ENCODE data around the gene OR10AD1. TPM values are rescaled to one million over a fixed set of nuclear protein-coding genes. Genes with fewer than 3 reads are reported as not detected.

OR10AD1 gene
- total and polyA plus RNA-seq, 10 of the 15 experiments (the other 5 are each of a cell fraction or from before 2014, with no cell fraction given) = 0.04 to 0.12 TPM; not detected in 8

- in situ Hi-C loops (cut with MboI) = no loop called here
- H3K36me3 ChIP-seq (ENCODE audit: control insufficient read depth in 2 of 2, insufficient read depth in 2 of 2, low read length in 1 of 2) = no peaks in the 10 kb centered on the region
- TF ChIP-seq HDAC6 (IDR thresholded peaks at IDR 0.05; ENCODE audit: unreplicated experiment) = no peak
- ChIA-PET POLR2A (interaction anchor here (0.7 kb wide), 1 partner anchor 18 kb away, joined by 3 read pairs; the partner anchor contains the start of gene OR10AD1), CTCF (interaction anchor here (0.6 to 0.7 kb wide), 2 partner anchors 236 to 442 kb away, joined by 3 to 4 read pairs; no protein-coding TSS in a partner anchor), SMC1A (ENCODE audit: uncharacterized antibody, unreplicated experiment) (no interaction called here), RAD21 (ENCODE audit: unreplicated experiment) (interaction anchor here (1.1 kb wide), 1 partner anchor 18 kb away, joined by 4 read pairs; no protein-coding TSS in a partner anchor)
- no peak overlapping the region for H3K4me2 ChIP-seq (ENCODE audit: control insufficient read depth, insufficient read depth)
- no peaks in the 10 kb centered on the region for H3K4me1 ChIP-seq (ENCODE audit: control insufficient read depth, insufficient read depth, low read length)
- intact Hi-C loops (cut with micrococcal nuclease; ENCODE audit: unreplicated experiment) = no loop called here
- no peak overlapping the region for H2AFZ ChIP-seq (ENCODE audit: control insufficient read depth, low read depth, low read length)
- no peak for FAIRE-seq
- no peaks in the 10 kb centered on the region for H4K20me1 ChIP-seq (ENCODE audit: control insufficient read depth, insufficient read depth)
- H3K9me3 ChIP-seq (replicated peaks; ENCODE audit: control insufficient read depth, insufficient read depth, low read length) = no peaks in the 10 kb centered on the region
- no peak overlapping the region for H3K9ac ChIP-seq (ENCODE audit: control insufficient read depth, insufficient read depth, low read length)
- peaks cover 0 to 2% of the 10 kb centered on the region in 2 experiments; a peak in 2 of 4 replicates for H3K27me3 ChIP-seq (replicated peaks in 1 of 2; ENCODE audit: control insufficient read depth in 2 of 2, insufficient read depth in 2 of 2, low read length in 1 of 2)
- 15% methylated on average over 2 of the region's 2 CpGs for WGBS (ENCODE audit: insufficient coverage, insufficient replicate concordance, low lambda C conversion rate, missing lambda C conversion rate)
- no peak overlapping the region for H3K4me3 ChIP-seq
- no peak for ATAC-seq
- no peak for DNase-seq (ENCODE audit: low read depth, low spot score)
- H3K79me2 ChIP-seq (ENCODE audit: control insufficient read depth, insufficient read depth, low read length) = no peaks in the 10 kb centered on the region
- no peak overlapping the region for H3K27ac ChIP-seq (ENCODE audit: control insufficient read depth, insufficient read depth)
- BruUV-seq (replicated peaks) = no TSS peak
Observed at GRCh38 chr12:48221645-48222044, 18.6 kb upstream of the OR10AD1 start.

DNA sequence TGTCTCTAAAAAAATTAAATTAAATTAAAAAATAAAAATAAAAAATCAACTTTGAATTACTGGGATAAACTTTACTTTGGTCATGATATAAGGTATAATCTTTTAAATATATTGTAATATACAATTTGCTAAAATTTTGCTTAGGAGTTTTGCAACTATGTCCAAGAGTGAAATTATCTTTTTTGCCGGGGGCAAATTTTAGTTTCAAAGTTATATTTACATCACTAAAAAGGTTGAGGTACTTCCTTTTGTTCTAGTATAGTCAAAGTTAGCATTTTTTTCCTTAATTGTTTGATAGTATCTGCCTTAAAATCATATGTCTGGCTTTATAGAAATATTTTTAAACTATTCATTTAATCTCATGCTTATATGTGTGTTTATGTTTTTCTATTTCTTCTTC, 17.6 kb upstream of the OR10AD1 start:
- Histone ChIP-seq H3K9ac (ENCODE audit: control insufficient read depth, insufficient read depth, low read length) (no peak overlapping the region), H3K9me3 (replicated peaks; ENCODE audit: control insufficient read depth, insufficient read depth, low read length) (no peaks in the 10 kb centered on the region), H4K20me1 (ENCODE audit: control insufficient read depth, insufficient read depth) (no peaks in the 10 kb centered on the region), H3K4me2 (ENCODE audit: control insufficient read depth, insufficient read depth) (no peak overlapping the region), H3K27ac (ENCODE audit: control insufficient read depth, insufficient read depth) (no peak overlapping the region), H3K79me2 (ENCODE audit: control insufficient read depth, insufficient read depth, low read length) (no peaks in the 10 kb centered on the region), H2AFZ (ENCODE audit: control insufficient read depth, low read depth, low read length) (no peak overlapping the region), H3K4me3 (no peak overlapping the region), H3K4me1 (ENCODE audit: control insufficient read depth, insufficient read depth, low read length) (no peaks in the 10 kb centered on the region), H3K36me3 (ENCODE audit: control insufficient read depth in 2 of 2, insufficient read depth in 2 of 2, low read length in 1 of 2) (no peaks in the 10 kb centered on the region), H3K27me3 (replicated peaks in 1 of 2; ENCODE audit: control insufficient read depth in 2 of 2, insufficient read depth in 2 of 2, low read length in 1 of 2) (peaks cover 0 to 5% of the 10 kb centered on the region in 2 experiments; a peak in 2 of 4 replicates)
- WGBS (ENCODE audit: insufficient coverage, insufficient replicate concordance, low lambda C conversion rate, missing lambda C conversion rate) = 40% methylated on average over 1 of the region's 1 CpG
- no peak for ATAC-seq
- CTCF ChIA-PET = no interaction called here
- intact Hi-C loops (cut with micrococcal nuclease; ENCODE audit: unreplicated experiment) (no loop called here), in situ Hi-C loops (cut with MboI) (no loop called here)
- DNase-seq (ENCODE audit: low read depth, low spot score) = no peak
- no TSS peak for BruUV-seq (replicated peaks)
- RAD21 ChIA-PET (ENCODE audit: unreplicated experiment) = no interaction called here
- POLR2A ChIA-PET = no interaction called here
- SMC1A ChIA-PET (ENCODE audit: uncharacterized antibody, unreplicated experiment) = no interaction called here
- FAIRE-seq = no peak
- no peak for TF ChIP-seq ZNF217 (IDR thresholded peaks at IDR 0.05)
- no peak for TF ChIP-seq EED (IDR thresholded peaks at IDR 0.05; ENCODE audit: low read depth)
- no peak for TF ChIP-seq NFXL1 (IDR thresholded peaks at IDR 0.05; ENCODE audit: borderline replicate concordance)
- TF ChIP-seq ZBED1 (IDR thresholded peaks at IDR 0.05; ENCODE audit: borderline replicate concordance) = no peak
- TF ChIP-seq, protein P1, sequence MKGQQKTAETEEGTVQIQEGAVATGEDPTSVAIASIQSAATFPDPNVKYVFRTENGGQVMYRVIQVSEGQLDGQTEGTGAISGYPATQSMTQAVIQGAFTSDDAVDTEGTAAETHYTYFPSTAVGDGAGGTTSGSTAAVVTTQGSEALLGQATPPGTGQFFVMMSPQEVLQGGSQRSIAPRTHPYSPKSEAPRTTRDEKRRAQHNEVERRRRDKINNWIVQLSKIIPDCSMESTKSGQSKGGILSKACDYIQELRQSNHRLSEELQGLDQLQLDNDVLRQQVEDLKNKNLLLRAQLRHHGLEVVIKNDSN (IDR thresholded peaks at IDR 0.05; ENCODE audit: borderline replicate concordance, extremely low read length, insufficient read depth, low read depth, low read length) = no peak
- TF ChIP-seq MYB (IDR thresholded peaks at IDR 0.05; ENCODE audit: borderline replicate concordance, low read depth, low read length) = no peak
- TF ChIP-seq NBN (IDR thresholded peaks at IDR 0.05) = no peak
- TF ChIP-seq ATF7 (IDR thresholded peaks at IDR 0.05; ENCODE audit: low read depth) = no peak
- TF ChIP-seq POLR2AphosphoS5 (IDR thresholded peaks at IDR 0.05; ENCODE audit: low read length) = no peak
- TF ChIP-seq, protein P2, sequence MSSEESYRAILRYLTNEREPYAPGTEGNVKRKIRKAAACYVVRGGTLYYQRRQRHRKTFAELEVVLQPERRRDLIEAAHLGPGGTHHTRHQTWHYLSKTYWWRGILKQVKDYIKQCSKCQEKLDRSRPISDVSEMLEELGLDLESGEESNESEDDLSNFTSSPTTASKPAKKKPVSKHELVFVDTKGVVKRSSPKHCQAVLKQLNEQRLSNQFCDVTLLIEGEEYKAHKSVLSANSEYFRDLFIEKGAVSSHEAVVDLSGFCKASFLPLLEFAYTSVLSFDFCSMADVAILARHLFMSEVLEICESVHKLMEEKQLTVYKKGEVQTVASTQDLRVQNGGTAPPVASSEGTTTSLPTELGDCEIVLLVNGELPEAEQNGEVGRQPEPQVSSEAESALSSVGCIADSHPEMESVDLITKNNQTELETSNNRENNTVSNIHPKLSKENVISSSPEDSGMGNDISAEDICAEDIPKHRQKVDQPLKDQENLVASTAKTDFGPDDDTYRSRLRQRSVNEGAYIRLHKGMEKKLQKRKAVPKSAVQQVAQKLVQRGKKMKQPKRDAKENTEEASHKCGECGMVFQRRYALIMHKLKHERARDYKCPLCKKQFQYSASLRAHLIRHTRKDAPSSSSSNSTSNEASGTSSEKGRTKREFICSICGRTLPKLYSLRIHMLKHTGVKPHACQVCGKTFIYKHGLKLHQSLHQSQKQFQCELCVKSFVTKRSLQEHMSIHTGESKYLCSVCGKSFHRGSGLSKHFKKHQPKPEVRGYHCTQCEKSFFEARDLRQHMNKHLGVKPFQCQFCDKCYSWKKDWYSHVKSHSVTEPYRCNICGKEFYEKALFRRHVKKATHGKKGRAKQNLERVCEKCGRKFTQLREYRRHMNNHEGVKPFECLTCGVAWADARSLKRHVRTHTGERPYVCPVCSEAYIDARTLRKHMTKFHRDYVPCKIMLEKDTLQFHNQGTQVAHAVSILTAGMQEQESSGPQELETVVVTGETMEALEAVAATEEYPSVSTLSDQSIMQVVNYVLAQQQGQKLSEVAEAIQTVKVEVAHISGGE (CRISPR knock-in tag; IDR thresholded peaks at IDR 0.05) = no peak
- no peak for TF ChIP-seq SIN3A (IDR thresholded peaks at IDR 0.05; ENCODE audit: low read depth, low read length)
- TF ChIP-seq PBX3 (IDR thresholded peaks at IDR 0.05; ENCODE audit: insufficient replicate concordance, low read depth, low read length) = no peak
- TF ChIP-seq PAX5 (IDR thresholded peaks at IDR 0.05; ENCODE audit: borderline replicate concordance, low read depth, low read length) = no peak
